ENCODE measurements around the gene ST6GALNAC6. TPM values are rescaled to one million over a fixed set of nuclear protein-coding genes. Genes with fewer than 3 reads are reported as not detected.

The ST6GALNAC6 gene
- total and polyA plus RNA-seq, 2 of the 8 experiments (the other 6 are each of a cell fraction or from before 2014, with no cell fraction given), result 43.7 to 64.4 TPM

- no peak for TF ChIP-seq TCF12 (IDR thresholded peaks at IDR 0.05; ENCODE audit: low read depth, low read length)
- peak; percentile 50 for TF ChIP-seq SAP30 (IDR thresholded peaks at IDR 0.05; ENCODE audit: insufficient read depth, insufficient replicate concordance, low read length)
- no peak for TF ChIP-seq CTCF (IDR thresholded peaks at IDR 0.05; ENCODE audit: control extremely low read depth in 1 of 3, insufficient read depth in 1 of 3, low read depth in 1 of 3, low read length in 3 of 3)
- no peak for TF ChIP-seq KDM1A (IDR thresholded peaks at IDR 0.05; ENCODE audit: borderline replicate concordance, low read length)
- TF ChIP-seq BCL11A (IDR thresholded peaks at IDR 0.05; ENCODE audit: low read depth in 2 of 2, low read length in 2 of 2), result no peak
Observed at GRCh38 chr9:127915801-127916719, 16.7 kb upstream of the ST6GALNAC6 start (continued).
